ENCODE results near the gene CAMTA1.

Gene CAMTA1

DNA sequence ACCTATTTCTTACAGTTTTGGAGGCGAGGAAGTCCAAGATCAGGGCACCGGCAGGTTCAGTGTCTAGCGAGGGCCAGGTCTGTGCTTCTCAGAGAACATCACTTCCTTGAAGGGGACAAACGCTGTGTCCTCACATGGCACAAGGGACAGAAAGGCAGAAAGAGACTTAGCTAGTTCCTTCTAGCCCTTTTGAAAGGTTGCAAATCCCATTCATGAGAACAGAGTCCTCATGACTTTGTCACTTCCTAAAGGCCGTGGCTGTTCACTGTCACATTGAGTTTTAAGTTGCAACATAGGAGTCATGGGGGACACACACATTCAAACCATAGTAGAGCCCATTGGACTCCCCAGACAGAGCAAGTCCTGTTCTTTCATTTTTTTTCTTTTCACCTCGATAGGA lies 1026.2 kb downstream of the CAMTA1 start:
- TF ChIP-seq, protein P1, sequence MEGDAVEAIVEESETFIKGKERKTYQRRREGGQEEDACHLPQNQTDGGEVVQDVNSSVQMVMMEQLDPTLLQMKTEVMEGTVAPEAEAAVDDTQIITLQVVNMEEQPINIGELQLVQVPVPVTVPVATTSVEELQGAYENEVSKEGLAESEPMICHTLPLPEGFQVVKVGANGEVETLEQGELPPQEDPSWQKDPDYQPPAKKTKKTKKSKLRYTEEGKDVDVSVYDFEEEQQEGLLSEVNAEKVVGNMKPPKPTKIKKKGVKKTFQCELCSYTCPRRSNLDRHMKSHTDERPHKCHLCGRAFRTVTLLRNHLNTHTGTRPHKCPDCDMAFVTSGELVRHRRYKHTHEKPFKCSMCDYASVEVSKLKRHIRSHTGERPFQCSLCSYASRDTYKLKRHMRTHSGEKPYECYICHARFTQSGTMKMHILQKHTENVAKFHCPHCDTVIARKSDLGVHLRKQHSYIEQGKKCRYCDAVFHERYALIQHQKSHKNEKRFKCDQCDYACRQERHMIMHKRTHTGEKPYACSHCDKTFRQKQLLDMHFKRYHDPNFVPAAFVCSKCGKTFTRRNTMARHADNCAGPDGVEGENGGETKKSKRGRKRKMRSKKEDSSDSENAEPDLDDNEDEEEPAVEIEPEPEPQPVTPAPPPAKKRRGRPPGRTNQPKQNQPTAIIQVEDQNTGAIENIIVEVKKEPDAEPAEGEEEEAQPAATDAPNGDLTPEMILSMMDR (IDR thresholded peaks at IDR 0.05; ENCODE audit: insufficient read depth, low read depth, low read length, missing control alignments): no peak
- no peak overlapping the region for H3K4me3 ChIP-seq (ENCODE audit: low read depth, low read length)
- DNase-seq (ENCODE audit: low read depth): no peak

GRCh38 chr1:7813677-7814373 lies 1028.6 kb downstream of the CAMTA1 start:
- TF ChIP-seq, protein P1 (IDR thresholded peaks at IDR 0.05; ENCODE audit: insufficient read depth, low read depth, low read length, missing control alignments): no peak

More at GRCh38 chr1:7813677-7814373, 1028.6 kb downstream of the CAMTA1 start:
- DNase-seq (ENCODE audit: low read depth): no peak
- no peak overlapping the region for H3K4me3 ChIP-seq (ENCODE audit: low read depth, low read length)

Data from GM12865 (cell line).